GM23338 (cell line): ENCODE results near the gene SPATA9. TPM values are rescaled to one million over a fixed set of nuclear protein-coding genes. Genes with fewer than 3 reads are reported as not detected.
"Not testable (repeated sequence)": the region's sequence is repeated elsewhere in the genome, so short reads cannot be mapped to it uniquely, and the experiment has no call there.

Source experiments
- ATAC-seq: fragments of 200-7000 bp; cut with Tn5 transposase; 3 replicates; pipeline ENCODE4 v1.9.1; 2020
- DNase-seq: peaks from one replicate; pipeline ENCODE4 v3.0.0-alpha.2; 2015; ENCODE audit warnings: low spot score
- H2AFZ ChIP-seq: fragments of 200-600 bp; sonication (generic); 2 replicates; pipeline ENCODE4 v1.8.0; 2016; ENCODE audit warnings: antibody characterized with exemption, mild to moderate bottlenecking, moderate library complexity
- H3F3A ChIP-seq: fragments of 200-600 bp; sonication (generic); replicated peaks from 2 replicates; pipeline ENCODE4 v1.8.0; 2017; ENCODE audit warnings: antibody characterized with exemption, mixed run types, low read depth
- H3K27ac ChIP-seq: fragments of 200-600 bp; sonication (generic); 2 replicates; pipeline ENCODE4 v1.6.1; 2016; ENCODE audit warnings: low read depth
- H3K27me3 ChIP-seq: fragments of 200-600 bp; sonication (generic); 2 replicates; pipeline ENCODE4 v1.8.0; 2016; ENCODE audit warnings: mild to moderate bottlenecking, mixed run types, moderate library complexity; ENCODE audit not compliant: insufficient read depth
- H3K36me3 ChIP-seq: fragments of 200-600 bp; sonication (generic); 2 replicates; pipeline ENCODE4 v1.8.0; 2016; ENCODE audit warnings: mild to moderate bottlenecking; ENCODE audit not compliant: insufficient read depth
- H3K4me1 ChIP-seq: fragments of 200-600 bp; sonication (generic); 2 replicates; pipeline ENCODE4 v1.8.0; 2016; ENCODE audit warnings: mild to moderate bottlenecking, moderate library complexity; ENCODE audit not compliant: insufficient read depth
- H3K4me2 ChIP-seq: fragments of 200-600 bp; sonication (generic); 2 replicates; pipeline ENCODE4 v1.7.1; 2017; ENCODE audit warnings: mixed run types
- H3K4me3 ChIP-seq: fragments of 200-600 bp; sonication (generic); 2 replicates; pipeline ENCODE4 v1.6.1; 2016; ENCODE audit warnings: mixed run types
- H3K79me2 ChIP-seq: fragments of 200-600 bp; sonication (generic); replicated peaks from 2 replicates; pipeline ENCODE4 v1.8.0; 2017; ENCODE audit warnings: mild to moderate bottlenecking; ENCODE audit not compliant: insufficient read depth
- H3K9me2 ChIP-seq: fragments of 200-600 bp; sonication (generic); 2 replicates; pipeline ENCODE4 v1.8.0; 2017; ENCODE audit not compliant: insufficient read depth
- H4K20me1 ChIP-seq: fragments of 200-600 bp; sonication (generic); replicated peaks from 2 replicates; pipeline ENCODE4 v1.8.0; 2017; ENCODE audit warnings: mild to moderate bottlenecking; ENCODE audit not compliant: insufficient read depth
- H3K27ac Mint-ChIP-seq: 2 replicates; pipeline ENCODE4 v1.8.0; 2020; ENCODE audit warnings: inconsistent platforms, mild to moderate bottlenecking, moderate library complexity, mixed read lengths
- H3K27me3 Mint-ChIP-seq: 3 replicates; pipeline ENCODE4 v1.8.0; 2022; ENCODE audit warnings: low read depth, mild to moderate bottlenecking, moderate library complexity, mixed read lengths, inconsistent platforms; ENCODE audit not compliant: insufficient read depth, poor library complexity
- H3K36me3 Mint-ChIP-seq: 3 replicates; pipeline ENCODE4 v1.8.0; 2021; ENCODE audit warnings: low read depth, mild to moderate bottlenecking, inconsistent platforms, moderate library complexity, mixed read lengths
- H3K4me1 Mint-ChIP-seq: 3 replicates; pipeline ENCODE4 v1.8.0; 2020; ENCODE audit warnings: mild to moderate bottlenecking, inconsistent platforms, mixed read lengths
- H3K4me3 Mint-ChIP-seq: 3 replicates; pipeline ENCODE4 v1.8.0; 2021; ENCODE audit warnings: moderate library complexity, mild to moderate bottlenecking, inconsistent platforms, mixed read lengths
- H3K9me3 Mint-ChIP-seq: 3 replicates; pipeline ENCODE4 v1.8.0; 2020; ENCODE audit warnings: moderate library complexity, mild to moderate bottlenecking, inconsistent platforms, mixed read lengths
- CREB1 ChIP-seq: fragments of 250-450 bp; sonication (Bioruptor Pico); IDR thresholded peaks from 2 replicates; pipeline ENCODE4 v1.5.0; 2020; ENCODE audit warnings: low read depth, mild to moderate bottlenecking, moderate library complexity
- EZH2 ChIP-seq: fragments of 200-600 bp; sonication (generic); IDR thresholded peaks from one replicate; pipeline ENCODE4 v1.8.0; 2017; ENCODE audit warnings: antibody characterized with exemption, mild to moderate bottlenecking, low read depth; ENCODE audit not compliant: unreplicated experiment
- EZH2phosphoT487 ChIP-seq: fragments of 200-600 bp; sonication (generic); IDR thresholded peaks from one replicate; pipeline ENCODE4 v1.8.1; 2018; ENCODE audit warnings: antibody characterized with exemption; ENCODE audit not compliant: unreplicated experiment
- JUNB ChIP-seq: IDR thresholded peaks from one replicate; pipeline ENCODE4 v1.6.1; 2016; ENCODE audit warnings: antibody characterized with exemption; ENCODE audit not compliant: unreplicated experiment
- POLR2AphosphoS5 ChIP-seq: IDR thresholded peaks from 2 replicates; pipeline ENCODE4 v1.6.1; 2016; ENCODE audit warnings: antibody characterized with exemption, low read depth
- STAT1 ChIP-seq: IDR thresholded peaks from one replicate; pipeline ENCODE4 v1.6.1; 2016; ENCODE audit warnings: antibody characterized with exemption; ENCODE audit not compliant: unreplicated experiment
- ZNF331 ChIP-seq: fragments of 250-450 bp; sonication (Bioruptor Pico); IDR thresholded peaks from 2 replicates; pipeline ENCODE4 v1.5.0; 2020; ENCODE audit warnings: low read depth, mild to moderate bottlenecking, moderate library complexity
- polyA plus RNA-seq: library from polyadenylated mRNA; unstranded; fragments of >200 nt; fragmentation: Nextera tagmentation; extraction: Ambion mirVana; gene quantifications from 2 replicates; pipeline ENCODE4 v1.2.1, GENCODE V29; 2016
- total RNA-seq: library from RNA; depleted of rRNA; stranded (reverse); fragments of >200 nt; shearing (Covaris generic); gene quantifications from 2 replicates; pipeline ENCODE4 v1.2.3, GENCODE V29; 2014
- TF ChIP-seq, protein P1 (sequence below): IDR thresholded peaks from 2 replicates; pipeline ENCODE4 v1.6.1; 2016; ENCODE audit warnings: antibody characterized with exemption
- TF ChIP-seq, protein P2 (sequence below), 2 experiments: fragments of 200-600 bp in 1 of 2; sonication (generic) in 1 of 2; conservative IDR thresholded peaks; 2 replicates each; pipeline versions ENCODE4 v1.5.1 to v1.6.1; 2016 to 2017; ENCODE audit warnings: antibody characterized with exemption in 2 of 2, low read depth in 2 of 2, mild to moderate bottlenecking in 2 of 2, moderate library complexity in 1 of 2
- TF ChIP-seq, protein P3 (sequence below): IDR thresholded peaks from one replicate; pipeline ENCODE4 v1.6.1; 2018; ENCODE audit warnings: antibody characterized with exemption; ENCODE audit not compliant: unreplicated experiment

SPATA9 gene
- total and polyA plus RNA-seq, 2 experiments from 2014 or later: not detected

DNA sequence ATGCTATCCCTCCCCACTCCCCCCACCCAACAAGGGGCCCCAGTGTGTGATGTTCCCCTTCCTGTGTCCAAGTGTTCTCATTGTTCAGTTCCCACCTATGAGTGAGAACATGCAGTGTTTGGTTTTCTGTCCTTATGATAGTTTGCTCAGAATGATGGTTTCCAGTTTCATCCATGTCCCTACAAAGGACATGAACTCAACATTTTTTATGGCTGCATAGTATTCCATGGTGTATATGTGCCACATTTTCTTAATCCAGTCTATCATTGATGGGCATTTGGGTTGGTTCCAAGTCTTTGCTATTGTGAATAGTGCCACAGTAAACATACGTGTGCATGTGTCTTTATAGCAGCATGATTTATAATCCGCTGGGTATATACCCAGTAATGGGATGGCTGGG lies 49.8 kb downstream of the SPATA9 start:
- not testable (repeated sequence) for H3K4me3 Mint-ChIP-seq, H3K4me1 Mint-ChIP-seq, H3F3A ChIP-seq, ATAC-seq, H3K4me3 ChIP-seq, H3K27ac ChIP-seq, H3K79me2 ChIP-seq, H3K36me3 ChIP-seq, H3K4me2 ChIP-seq, H3K27me3 ChIP-seq, H2AFZ ChIP-seq, H3K4me1 ChIP-seq, H3K27me3 Mint-ChIP-seq, H3K27ac Mint-ChIP-seq, H4K20me1 ChIP-seq, DNase-seq
- 0 out of 2 replicates have a peak, but pooled peaks cover 11% of the 10 kb centered on the region for H3K9me2 ChIP-seq
- Mint-ChIP-seq H3K36me3 (peaks cover 20% of the 10 kb centered on the region), H3K9me3 (peaks cover 22% of the 10 kb centered on the region)

DNA sequence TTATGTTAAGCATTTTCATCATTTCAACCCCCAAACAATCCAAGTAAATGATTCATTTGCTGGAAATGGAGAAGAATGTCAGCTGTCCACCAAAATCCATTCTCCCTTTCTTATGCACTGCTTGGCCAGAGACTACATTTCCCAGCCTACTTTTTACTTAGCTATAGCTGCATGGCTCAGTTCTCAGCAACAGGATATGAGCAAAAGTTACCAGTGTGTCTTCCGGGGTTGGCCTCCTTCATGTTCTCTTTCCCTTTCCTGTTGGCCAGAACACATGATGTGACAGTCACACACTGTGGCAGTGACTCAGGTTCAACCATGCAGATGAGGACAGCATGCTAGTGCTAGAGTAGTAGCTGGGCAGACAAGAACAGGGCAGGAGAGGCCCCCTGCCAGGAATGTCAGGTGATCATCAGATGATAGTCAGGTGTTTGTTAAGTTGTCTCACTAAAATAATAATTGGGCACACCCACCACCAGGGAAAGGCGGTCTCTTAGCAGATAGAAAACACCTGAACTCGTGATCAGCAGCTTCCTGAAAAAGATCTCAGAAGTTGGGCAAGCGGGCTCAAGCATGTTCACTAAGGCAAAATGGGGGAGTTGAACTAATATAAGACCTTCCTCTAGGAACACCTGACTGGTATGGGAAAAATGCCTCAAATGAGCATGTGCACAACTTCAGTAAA lies 50.7 kb downstream of the SPATA9 start:
- Histone ChIP-seq H3F3A (no peaks in the 10 kb centered on the region), H3K4me2 (no peak overlapping the region), H3K27me3 (no peaks in the 10 kb centered on the region), H2AFZ (peak overlapping the region; percentile 69; the same call in 1 of the 2 replicates), H3K79me2 (no peaks in the 10 kb centered on the region), H3K9me2 (0 out of 2 replicates have a peak, but pooled peaks cover 11% of the 10 kb centered on the region), H4K20me1 (no peaks in the 10 kb centered on the region), H3K27ac (no peak overlapping the region), H3K36me3 (peaks cover 8% of the 10 kb centered on the region), H3K4me1 (no peaks in the 10 kb centered on the region), H3K4me3 (no peak overlapping the region)
- Mint-ChIP-seq H3K27me3 (peaks cover 3% of the 10 kb centered on the region), H3K36me3 (peaks cover 26% of the 10 kb centered on the region), H3K4me1 (no peaks in the 10 kb centered on the region), H3K9me3 (peaks cover 28% of the 10 kb centered on the region), H3K27ac (no peak overlapping the region), H3K4me3 (no peak overlapping the region)
- TF ChIP-seq, protein P1, sequence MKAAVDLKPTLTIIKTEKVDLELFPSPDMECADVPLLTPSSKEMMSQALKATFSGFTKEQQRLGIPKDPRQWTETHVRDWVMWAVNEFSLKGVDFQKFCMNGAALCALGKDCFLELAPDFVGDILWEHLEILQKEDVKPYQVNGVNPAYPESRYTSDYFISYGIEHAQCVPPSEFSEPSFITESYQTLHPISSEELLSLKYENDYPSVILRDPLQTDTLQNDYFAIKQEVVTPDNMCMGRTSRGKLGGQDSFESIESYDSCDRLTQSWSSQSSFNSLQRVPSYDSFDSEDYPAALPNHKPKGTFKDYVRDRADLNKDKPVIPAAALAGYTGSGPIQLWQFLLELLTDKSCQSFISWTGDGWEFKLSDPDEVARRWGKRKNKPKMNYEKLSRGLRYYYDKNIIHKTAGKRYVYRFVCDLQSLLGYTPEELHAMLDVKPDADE: no peak
- TF ChIP-seq POLR2AphosphoS5: no peak
- no peak for TF ChIP-seq JUNB
- no peak for TF ChIP-seq STAT1
- TF ChIP-seq CREB1: no peak
- TF ChIP-seq EZH2phosphoT487: no peak
- TF ChIP-seq ZNF331 (CRISPR knock-in tag): no peak
- TF ChIP-seq, protein P2, sequence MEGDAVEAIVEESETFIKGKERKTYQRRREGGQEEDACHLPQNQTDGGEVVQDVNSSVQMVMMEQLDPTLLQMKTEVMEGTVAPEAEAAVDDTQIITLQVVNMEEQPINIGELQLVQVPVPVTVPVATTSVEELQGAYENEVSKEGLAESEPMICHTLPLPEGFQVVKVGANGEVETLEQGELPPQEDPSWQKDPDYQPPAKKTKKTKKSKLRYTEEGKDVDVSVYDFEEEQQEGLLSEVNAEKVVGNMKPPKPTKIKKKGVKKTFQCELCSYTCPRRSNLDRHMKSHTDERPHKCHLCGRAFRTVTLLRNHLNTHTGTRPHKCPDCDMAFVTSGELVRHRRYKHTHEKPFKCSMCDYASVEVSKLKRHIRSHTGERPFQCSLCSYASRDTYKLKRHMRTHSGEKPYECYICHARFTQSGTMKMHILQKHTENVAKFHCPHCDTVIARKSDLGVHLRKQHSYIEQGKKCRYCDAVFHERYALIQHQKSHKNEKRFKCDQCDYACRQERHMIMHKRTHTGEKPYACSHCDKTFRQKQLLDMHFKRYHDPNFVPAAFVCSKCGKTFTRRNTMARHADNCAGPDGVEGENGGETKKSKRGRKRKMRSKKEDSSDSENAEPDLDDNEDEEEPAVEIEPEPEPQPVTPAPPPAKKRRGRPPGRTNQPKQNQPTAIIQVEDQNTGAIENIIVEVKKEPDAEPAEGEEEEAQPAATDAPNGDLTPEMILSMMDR (conservative IDR thresholded peaks at IDR 0.05; ENCODE audit: low read depth in 2 of 2): no peak
- TF ChIP-seq, protein P3, sequence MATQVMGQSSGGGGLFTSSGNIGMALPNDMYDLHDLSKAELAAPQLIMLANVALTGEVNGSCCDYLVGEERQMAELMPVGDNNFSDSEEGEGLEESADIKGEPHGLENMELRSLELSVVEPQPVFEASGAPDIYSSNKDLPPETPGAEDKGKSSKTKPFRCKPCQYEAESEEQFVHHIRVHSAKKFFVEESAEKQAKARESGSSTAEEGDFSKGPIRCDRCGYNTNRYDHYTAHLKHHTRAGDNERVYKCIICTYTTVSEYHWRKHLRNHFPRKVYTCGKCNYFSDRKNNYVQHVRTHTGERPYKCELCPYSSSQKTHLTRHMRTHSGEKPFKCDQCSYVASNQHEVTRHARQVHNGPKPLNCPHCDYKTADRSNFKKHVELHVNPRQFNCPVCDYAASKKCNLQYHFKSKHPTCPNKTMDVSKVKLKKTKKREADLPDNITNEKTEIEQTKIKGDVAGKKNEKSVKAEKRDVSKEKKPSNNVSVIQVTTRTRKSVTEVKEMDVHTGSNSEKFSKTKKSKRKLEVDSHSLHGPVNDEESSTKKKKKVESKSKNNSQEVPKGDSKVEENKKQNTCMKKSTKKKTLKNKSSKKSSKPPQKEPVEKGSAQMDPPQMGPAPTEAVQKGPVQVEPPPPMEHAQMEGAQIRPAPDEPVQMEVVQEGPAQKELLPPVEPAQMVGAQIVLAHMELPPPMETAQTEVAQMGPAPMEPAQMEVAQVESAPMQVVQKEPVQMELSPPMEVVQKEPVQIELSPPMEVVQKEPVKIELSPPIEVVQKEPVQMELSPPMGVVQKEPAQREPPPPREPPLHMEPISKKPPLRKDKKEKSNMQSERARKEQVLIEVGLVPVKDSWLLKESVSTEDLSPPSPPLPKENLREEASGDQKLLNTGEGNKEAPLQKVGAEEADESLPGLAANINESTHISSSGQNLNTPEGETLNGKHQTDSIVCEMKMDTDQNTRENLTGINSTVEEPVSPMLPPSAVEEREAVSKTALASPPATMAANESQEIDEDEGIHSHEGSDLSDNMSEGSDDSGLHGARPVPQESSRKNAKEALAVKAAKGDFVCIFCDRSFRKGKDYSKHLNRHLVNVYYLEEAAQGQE: no peak
- no peak for TF ChIP-seq EZH2
- DNase-seq (no peak), ATAC-seq (no peak)
